BLaER1 (cell line): ENCODE results near the gene HIPK1.
A peak's percentile ranks its signal among the peaks of the same experiment; 100 is the strongest.

Experiments used
- H3K27ac ChIP-seq: shearing (Covaris generic); formaldehyde crosslinking; 2 replicates; pipeline ENCODE4 v1.8.1; 2022
- H3K27me3 ChIP-seq: shearing (Covaris generic); formaldehyde crosslinking; 2 replicates; pipeline ENCODE4 v1.8.1; 2022
- H3K36me3 ChIP-seq: shearing (Covaris generic); formaldehyde crosslinking; 2 replicates; pipeline ENCODE4 v1.8.1; 2022
- H3K4me1 ChIP-seq: shearing (Covaris generic); formaldehyde crosslinking; 2 replicates; pipeline ENCODE4 v1.8.1; 2022
- H3K4me2 ChIP-seq: shearing (Covaris generic); formaldehyde crosslinking; 2 replicates; pipeline ENCODE4 v1.8.1; 2022
- H3K4me3 ChIP-seq: shearing (Covaris generic); formaldehyde crosslinking; 2 replicates; pipeline ENCODE4 v1.8.1; 2022
- H3K9ac ChIP-seq: shearing (Covaris generic); formaldehyde crosslinking; 2 replicates; pipeline ENCODE4 v1.8.1; 2022
- H3K9me3 ChIP-seq: shearing (Covaris generic); formaldehyde crosslinking; 2 replicates; pipeline ENCODE4 v1.8.1; 2022
- H4K20me1 ChIP-seq: shearing (Covaris generic); formaldehyde crosslinking; 2 replicates; pipeline ENCODE4 v1.8.1; 2022
- Cebpa-rat ChIP-seq: shearing (Covaris generic); IDR thresholded peaks from 2 replicates; pipeline ENCODE4 v1.8.1; 2022

The HIPK1 gene

GRCh38 chr1:113951719-113952118 lies 22.6 kb downstream of the HIPK1 start:
- Histone ChIP-seq H3K9ac (no peak overlapping the region), H4K20me1 (peaks cover 68% of the 10 kb centered on the region), H3K4me1 (peaks cover 12% of the 10 kb centered on the region), H3K4me3 (no peak overlapping the region), H3K4me2 (no peak overlapping the region), H3K9me3 (no peaks in the 10 kb centered on the region), H3K27me3 (no peaks in the 10 kb centered on the region), H3K36me3 (peaks cover 50% of the 10 kb centered on the region), H3K27ac (no peak overlapping the region)
- no peak for TF ChIP-seq Cebpa-rat

DNA sequence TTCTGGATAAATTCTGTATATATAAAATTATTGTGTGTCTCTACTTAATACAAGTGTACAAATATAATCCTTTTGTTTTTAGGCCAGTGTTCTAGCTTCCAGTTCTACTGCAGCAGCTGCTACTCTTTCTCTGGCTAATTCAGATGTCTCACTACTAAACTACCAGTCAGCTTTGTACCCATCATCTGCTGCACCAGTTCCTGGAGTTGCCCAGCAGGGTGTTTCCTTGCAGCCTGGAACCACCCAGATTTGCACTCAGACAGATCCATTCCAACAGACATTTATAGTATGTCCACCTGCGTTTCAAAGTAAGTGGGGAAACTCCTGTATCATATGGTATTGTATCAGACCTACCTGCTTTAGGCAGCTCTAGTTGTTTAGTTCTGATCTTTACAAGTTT lies 28.9 kb downstream of the HIPK1 start:
- Histone ChIP-seq H3K4me2 (no peak overlapping the region), H3K36me3 (peaks cover 93% of the 10 kb centered on the region), H3K4me3 (no peak overlapping the region), H4K20me1 (peaks cover 21% of the 10 kb centered on the region; the same call in 1 of the 2 replicates), H3K9ac (no peak overlapping the region), H3K4me1 (no peaks in the 10 kb centered on the region), H3K27ac (no peak overlapping the region), H3K9me3 (no peaks in the 10 kb centered on the region), H3K27me3 (no peaks in the 10 kb centered on the region)
- TF ChIP-seq Cebpa-rat, result no peak

GRCh38 chr1:113958691-113959090 lies 29.6 kb downstream of the HIPK1 start:
- Histone ChIP-seq H3K27ac (no peak overlapping the region), H3K9ac (no peak overlapping the region), H3K9me3 (no peaks in the 10 kb centered on the region), H3K36me3 (peaks cover 93% of the 10 kb centered on the region), H3K4me3 (no peak overlapping the region), H4K20me1 (peaks cover 16% of the 10 kb centered on the region; the same call in 1 of the 2 replicates), H3K27me3 (no peaks in the 10 kb centered on the region), H3K4me1 (no peaks in the 10 kb centered on the region), H3K4me2 (no peak overlapping the region)
- no peak for TF ChIP-seq Cebpa-rat

DNA sequence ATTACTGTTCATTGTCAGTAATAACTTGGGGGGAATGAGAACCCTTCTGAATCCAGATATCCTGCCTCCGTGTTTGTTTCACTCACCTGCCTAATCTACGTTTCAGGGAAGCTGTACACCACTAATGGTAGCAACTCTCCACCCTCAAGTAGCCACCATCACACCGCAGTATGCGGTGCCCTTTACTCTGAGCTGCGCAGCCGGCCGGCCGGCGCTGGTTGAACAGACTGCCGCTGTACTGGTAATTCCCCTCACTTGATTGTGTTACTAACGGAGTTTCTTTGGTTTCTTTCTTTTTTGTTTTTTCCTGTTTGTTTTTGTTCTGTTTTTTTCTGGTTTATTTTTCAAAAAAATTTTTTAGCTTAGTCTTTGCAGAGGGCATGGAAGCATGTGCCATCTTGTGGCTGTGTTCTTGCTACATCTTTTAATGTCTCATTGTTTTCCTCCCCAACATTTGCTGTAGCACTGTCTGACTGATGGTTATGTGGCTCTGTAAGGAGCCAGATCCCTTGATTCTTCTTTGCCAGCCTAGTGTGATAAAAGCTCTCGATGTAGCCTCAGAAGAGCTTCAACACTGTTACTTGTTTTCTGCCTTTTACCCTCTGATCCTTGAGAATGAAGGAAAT lies 34.3 kb downstream of the HIPK1 start:
- Histone ChIP-seq H3K9ac (no peak overlapping the region), H3K36me3 (peaks cover 96% of the 10 kb centered on the region), H3K4me2 (no peak overlapping the region)

DNA sequence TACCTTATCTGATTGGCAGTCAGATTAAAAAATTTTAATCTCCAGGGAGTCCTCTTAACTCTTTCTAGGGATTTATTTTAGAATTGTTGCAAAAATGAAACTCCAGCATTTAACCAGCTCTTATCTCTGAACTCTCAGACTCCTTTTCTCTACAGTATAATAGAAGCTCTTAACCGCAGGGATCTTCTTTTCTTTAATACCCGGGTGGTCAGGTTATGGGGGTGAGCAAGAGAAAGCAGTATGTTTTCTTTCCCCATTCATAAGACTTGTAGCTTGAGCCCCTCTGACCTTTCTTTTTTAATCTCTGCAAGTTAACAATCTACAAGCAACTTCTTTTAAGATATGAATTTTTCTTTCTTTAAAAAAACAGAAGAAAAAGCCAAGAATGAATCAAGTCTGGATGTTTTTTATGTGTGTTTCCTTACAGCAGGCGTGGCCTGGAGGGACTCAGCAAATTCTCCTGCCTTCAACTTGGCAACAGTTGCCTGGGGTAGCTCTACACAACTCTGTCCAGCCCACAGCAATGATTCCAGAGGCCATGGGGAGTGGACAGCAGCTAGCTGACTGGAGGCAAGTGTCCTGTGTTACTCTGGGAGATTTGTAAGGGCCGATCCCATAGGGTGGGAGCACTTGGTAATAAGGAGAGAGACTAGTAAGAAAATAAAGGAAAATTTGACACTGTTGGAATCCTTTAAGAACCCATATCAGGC lies 36.7 kb downstream of the HIPK1 start:
- no peaks in the 10 kb centered on the region for H3K9me3 ChIP-seq
- H3K36me3 ChIP-seq, result peaks cover 96% of the 10 kb centered on the region
- no peak for TF ChIP-seq Cebpa-rat

More for the DNA sequence above, 34.3 kb downstream of the HIPK1 start:
- no peaks in the 10 kb centered on the region for H3K4me1 ChIP-seq
- H3K27me3 ChIP-seq, result no peaks in the 10 kb centered on the region
- H3K9me3 ChIP-seq, result no peaks in the 10 kb centered on the region
- TF ChIP-seq Cebpa-rat, result no peak
- H3K27ac ChIP-seq, result no peak overlapping the region
- no peak overlapping the region for H3K4me3 ChIP-seq
- 0 out of 2 replicates have a peak, but pooled peaks cover 11% of the 10 kb centered on the region for H4K20me1 ChIP-seq

GRCh38 chr1:113972954-113973353 lies 43.8 kb downstream of the HIPK1 start:
- peaks cover 32% of the 10 kb centered on the region for H3K4me1 ChIP-seq
- H3K27me3 ChIP-seq, result no peaks in the 10 kb centered on the region
- H3K36me3 ChIP-seq, result peaks cover 81% of the 10 kb centered on the region
- H3K27ac ChIP-seq, result no peak overlapping the region
- no peaks in the 10 kb centered on the region for H3K9me3 ChIP-seq
- H3K4me3 ChIP-seq, result no peak overlapping the region
- H4K20me1 ChIP-seq, result no peaks in the 10 kb centered on the region
- H3K4me2 ChIP-seq, result no peak overlapping the region
- TF ChIP-seq Cebpa-rat, result no peak
- no peak overlapping the region for H3K9ac ChIP-seq

More for the DNA sequence above, 36.7 kb downstream of the HIPK1 start:
- no peak overlapping the region for H3K9ac ChIP-seq
- no peak overlapping the region for H3K4me3 ChIP-seq
- no peaks in the 10 kb centered on the region for H3K27me3 ChIP-seq
- 0 out of 2 replicates have a peak, but pooled peaks cover 4% of the 10 kb centered on the region for H4K20me1 ChIP-seq
- H3K4me1 ChIP-seq, result no peaks in the 10 kb centered on the region
- H3K4me2 ChIP-seq, result no peak overlapping the region
- no peak overlapping the region for H3K27ac ChIP-seq

- no peak overlapping the region for H3K27ac ChIP-seq
- no peaks in the 10 kb centered on the region for H3K9me3 ChIP-seq
- TF ChIP-seq Cebpa-rat, result no peak
- H3K4me2 ChIP-seq, result no peak overlapping the region
- H3K4me3 ChIP-seq, result no peak overlapping the region
- no peaks in the 10 kb centered on the region for H3K27me3 ChIP-seq
- peaks cover 51% of the 10 kb centered on the region for H3K4me1 ChIP-seq
- H4K20me1 ChIP-seq, result no peaks in the 10 kb centered on the region
- H3K36me3 ChIP-seq, result peaks cover 59% of the 10 kb centered on the region
- no peak overlapping the region for H3K9ac ChIP-seq
Observed at GRCh38 chr1:113975211-113975895, 46.2 kb downstream of the HIPK1 start.

DNA sequence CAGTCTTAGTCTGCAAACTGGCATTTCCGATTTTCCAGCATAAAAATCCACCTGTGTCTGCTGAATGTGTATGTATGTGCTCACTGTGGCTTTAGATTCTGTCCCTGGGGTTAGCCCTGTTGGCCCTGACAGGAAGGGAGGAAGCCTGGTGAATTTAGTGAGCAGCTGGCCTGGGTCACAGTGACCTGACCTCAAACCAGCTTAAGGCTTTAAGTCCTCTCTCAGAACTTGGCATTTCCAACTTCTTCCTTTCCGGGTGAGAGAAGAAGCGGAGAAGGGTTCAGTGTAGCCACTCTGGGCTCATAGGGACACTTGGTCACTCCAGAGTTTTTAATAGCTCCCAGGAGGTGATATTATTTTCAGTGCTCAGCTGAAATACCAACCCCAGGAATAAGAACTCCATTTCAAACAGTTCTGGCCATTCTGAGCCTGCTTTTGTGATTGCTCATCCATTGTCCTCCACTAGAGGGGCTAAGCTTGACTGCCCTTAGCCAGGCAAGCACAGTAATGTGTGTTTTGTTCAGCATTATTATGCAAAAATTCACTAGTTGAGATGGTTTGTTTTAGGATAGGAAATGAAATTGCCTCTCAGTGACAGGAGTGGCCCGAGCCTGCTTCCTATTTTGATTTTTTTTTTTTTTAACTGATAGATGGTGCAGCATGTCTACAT lies 47.6 kb downstream of the HIPK1 start:
- no peaks in the 10 kb centered on the region for H3K9me3 ChIP-seq
- TF ChIP-seq Cebpa-rat, result no peak
- no peaks in the 10 kb centered on the region for H4K20me1 ChIP-seq
- no peaks in the 10 kb centered on the region for H3K27me3 ChIP-seq
- peaks cover 58% of the 10 kb centered on the region for H3K4me1 ChIP-seq
- peak overlapping the region; percentile 34 for H3K4me2 ChIP-seq
- H3K36me3 ChIP-seq, result peaks cover 45% of the 10 kb centered on the region
- H3K4me3 ChIP-seq, result no peak overlapping the region
- H3K27ac ChIP-seq, result no peak overlapping the region
- no peak overlapping the region for H3K9ac ChIP-seq

DNA sequence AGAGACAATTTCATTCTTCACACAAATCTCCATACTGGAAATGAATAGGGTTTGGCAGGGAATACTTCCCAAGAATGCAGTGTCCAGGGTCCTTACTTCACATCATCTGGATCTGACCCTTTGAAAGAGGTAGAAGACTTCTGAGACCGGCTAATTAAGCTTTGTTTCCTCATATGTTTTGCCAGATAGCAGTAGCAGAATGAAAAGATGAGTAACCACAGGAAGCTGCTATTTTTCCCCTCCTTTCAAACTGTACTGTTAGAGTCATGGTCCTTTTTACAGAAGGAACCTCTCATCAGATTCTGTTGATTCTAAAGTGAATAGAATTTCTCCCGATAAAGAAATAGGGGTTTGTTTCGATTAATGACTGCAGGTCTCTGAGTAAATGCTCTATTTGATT lies 48.8 kb downstream of the HIPK1 start:
- Histone ChIP-seq H3K4me3 (no peak overlapping the region), H3K4me2 (0 out of 2 replicates have a peak overlapping the region, but pooled peaks have one; percentile 4), H3K9me3 (no peaks in the 10 kb centered on the region), H3K4me1 (peaks cover 69% of the 10 kb centered on the region), H3K9ac (no peak overlapping the region), H3K27ac (no peak overlapping the region), H4K20me1 (0 out of 2 replicates have a peak, but pooled peaks cover 1% of the 10 kb centered on the region), H3K36me3 (peaks cover 33% of the 10 kb centered on the region), H3K27me3 (no peaks in the 10 kb centered on the region)
- TF ChIP-seq Cebpa-rat, result no peak
